Ureter (tissue), 1 donor: ENCODE results near the gene TGIF1. TPM values are rescaled to one million over a fixed set of nuclear protein-coding genes. Genes with fewer than 3 reads are reported as not detected.

Experiments used
- total RNA-seq: library from RNA; stranded (reverse); gene quantifications from one replicate; pipeline ENCODE4 v1.2.4, GENCODE V29; 2023
- donor health status: DM: yes; HTN: yes; CAD: no.

Gene TGIF1
- total RNA-seq, 1 donor from 2014 or later: 64.0 TPM

Other genes with a start within 250 kb of the TGIF1 start
- 9.7 TPM for gene MYOM1, start 230.2 kb upstream of the TGIF1 start, total RNA-seq
- gene MYL12A, start 202.4 kb upstream of the TGIF1 start, total RNA-seq: 299 TPM
- 372 TPM for gene MYL12B, start 188.0 kb upstream of the TGIF1 start, total RNA-seq